ENCODE data around the gene LOXHD1.

LOXHD1 gene

GRCh38 chr18:46679846-46680598 lies 23.0 kb upstream of the LOXHD1 start:
- POLR2A ChIA-PET: no interaction called here
- peaks cover 0 to 2% (median 0%) of the 10 kb centered on the region in 5 experiments for H3K9me3 ChIP-seq (ENCODE audit: control extremely low read depth in 1 of 5, control insufficient read depth in 4 of 5, insufficient read depth in 2 of 5, low read depth in 1 of 5, low read length in 4 of 5)

DNA sequence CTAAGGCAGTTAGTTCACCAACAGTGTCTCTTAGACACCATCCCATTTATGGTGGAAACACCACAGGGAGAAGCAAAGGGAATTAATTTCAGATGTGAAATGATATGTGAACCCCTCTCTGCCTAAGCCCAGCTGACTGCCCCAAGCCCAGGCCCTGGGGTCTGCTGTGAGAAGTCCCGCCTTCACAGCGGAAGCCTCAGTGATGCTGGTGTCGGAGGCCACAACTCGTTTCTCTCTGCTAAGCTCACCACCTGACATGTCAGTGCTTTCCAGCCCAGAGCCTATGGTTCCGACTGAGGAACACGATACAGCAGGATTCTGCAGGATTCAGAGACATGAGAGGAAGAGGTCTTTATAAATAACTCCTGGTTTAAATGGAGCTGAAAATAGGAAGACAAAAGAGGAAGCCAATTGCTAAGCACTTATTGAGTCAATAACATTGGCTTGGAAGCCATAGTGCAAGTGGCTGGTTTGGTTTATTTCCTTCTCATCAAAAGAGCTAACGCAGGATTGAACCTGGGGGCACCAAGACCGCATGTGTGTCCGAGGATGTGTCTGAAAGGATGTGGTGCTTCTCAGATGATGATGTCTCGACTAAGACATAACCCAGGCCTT lies 21.9 kb upstream of the LOXHD1 start:
- ChIA-PET CTCF (interaction anchor here (1.1 to 1.4 kb wide), 2 partner anchors 20 to 22 kb away, joined by 3 read pairs; partner anchors contain the start of gene LOXHD1), POLR2A (no interaction called here)
- DNase-seq: peak in 2 of 3 donors; percentile 9 to 16
- peaks cover 0 to 4% (median 0%) of the 10 kb centered on the region in 5 experiments for H3K9me3 ChIP-seq (ENCODE audit: control extremely low read depth in 1 of 5, control insufficient read depth in 4 of 5, insufficient read depth in 2 of 5, low read depth in 1 of 5, low read length in 4 of 5)
- H3K4me1 ChIP-seq (ENCODE audit: control extremely low read depth in 1 of 4, control insufficient read depth in 4 of 4, insufficient read depth in 4 of 4, low read length in 3 of 4): no peaks in the 10 kb centered on the region
- no peak overlapping the region for H3K4me3 ChIP-seq (ENCODE audit: control insufficient read depth in 1 of 7, extremely low read depth in 1 of 7, insufficient read depth in 4 of 7, low read depth in 2 of 7, low read length in 6 of 7)
- no peaks in the 10 kb centered on the region for H3K36me3 ChIP-seq (ENCODE audit: control insufficient read depth in 4 of 4, insufficient read depth in 4 of 4, low read length in 3 of 4)
- WGBS (ENCODE audit: insufficient coverage): 56% methylated on average over 10 of the region's 10 CpGs
- peaks cover 0 to 32% (median 11%) of the 10 kb centered on the region in 5 experiments for H3K27me3 ChIP-seq (replicated peaks in 2 of 5; ENCODE audit: control insufficient read depth in 4 of 5, insufficient read depth in 5 of 5, low read length in 4 of 5)
- H3K27ac ChIP-seq (ENCODE audit: insufficient read depth in 1 of 2, low read depth in 1 of 2, low read length in 2 of 2, poor library complexity in 1 of 2, severe bottlenecking in 2 of 2): no peak overlapping the region

More at GRCh38 chr18:46679846-46680598, 23.0 kb upstream of the LOXHD1 start:
- CTCF ChIA-PET: no interaction called here
- Histone ChIP-seq H3K4me1 (ENCODE audit: control extremely low read depth in 1 of 4, control insufficient read depth in 4 of 4, insufficient read depth in 4 of 4, low read length in 3 of 4) (no peaks in the 10 kb centered on the region), H3K36me3 (ENCODE audit: control insufficient read depth in 4 of 4, insufficient read depth in 4 of 4, low read length in 3 of 4) (no peaks in the 10 kb centered on the region), H3K27ac (ENCODE audit: insufficient read depth in 1 of 2, low read depth in 1 of 2, low read length in 2 of 2, poor library complexity in 1 of 2, severe bottlenecking in 2 of 2) (no peak overlapping the region), H3K27me3 (replicated peaks in 2 of 5; ENCODE audit: control insufficient read depth in 4 of 5, insufficient read depth in 5 of 5, low read length in 4 of 5) (peaks cover 0 to 21% (median 4%) of the 10 kb centered on the region in 5 experiments), H3K4me3 (ENCODE audit: control insufficient read depth in 1 of 7, extremely low read depth in 1 of 7, insufficient read depth in 4 of 7, low read depth in 2 of 7, low read length in 6 of 7) (no peak overlapping the region)
- 97% methylated on average over 41 of the region's 52 CpGs for WGBS (ENCODE audit: insufficient coverage)
- DNase-seq: no peak

- Histone ChIP-seq H3K9me3 (ENCODE audit: control extremely low read depth in 1 of 5, control insufficient read depth in 4 of 5, insufficient read depth in 2 of 5, low read depth in 1 of 5, low read length in 4 of 5) (peaks cover 0 to 4% (median 0%) of the 10 kb centered on the region in 5 experiments), H3K36me3 (ENCODE audit: control insufficient read depth in 4 of 4, insufficient read depth in 4 of 4, low read length in 3 of 4) (no peaks in the 10 kb centered on the region), H3K4me1 (ENCODE audit: control extremely low read depth in 1 of 4, control insufficient read depth in 4 of 4, insufficient read depth in 4 of 4, low read length in 3 of 4) (no peaks in the 10 kb centered on the region), H3K4me3 (ENCODE audit: control insufficient read depth in 1 of 7, extremely low read depth in 1 of 7, insufficient read depth in 4 of 7, low read depth in 2 of 7, low read length in 6 of 7) (no peak overlapping the region), H3K27me3 (replicated peaks in 2 of 5; ENCODE audit: control insufficient read depth in 4 of 5, insufficient read depth in 5 of 5, low read length in 4 of 5) (peaks cover 0 to 39% (median 11%) of the 10 kb centered on the region in 5 experiments), H3K27ac (ENCODE audit: insufficient read depth in 1 of 2, low read depth in 1 of 2, low read length in 2 of 2, poor library complexity in 1 of 2, severe bottlenecking in 2 of 2) (no peak overlapping the region)
- ChIA-PET POLR2A (no interaction called here), CTCF (interaction anchor here (1.4 kb wide), 1 partner anchor 21 kb away, joined by 3 read pairs; the partner anchor contains the start of gene LOXHD1)
- DNase-seq: no peak
- 100% methylated on average over 1 of the region's 3 CpGs for WGBS (ENCODE audit: insufficient coverage)
Measured at GRCh38 chr18:46678041-46678440, 21.0 kb upstream of the LOXHD1 start.

DNA sequence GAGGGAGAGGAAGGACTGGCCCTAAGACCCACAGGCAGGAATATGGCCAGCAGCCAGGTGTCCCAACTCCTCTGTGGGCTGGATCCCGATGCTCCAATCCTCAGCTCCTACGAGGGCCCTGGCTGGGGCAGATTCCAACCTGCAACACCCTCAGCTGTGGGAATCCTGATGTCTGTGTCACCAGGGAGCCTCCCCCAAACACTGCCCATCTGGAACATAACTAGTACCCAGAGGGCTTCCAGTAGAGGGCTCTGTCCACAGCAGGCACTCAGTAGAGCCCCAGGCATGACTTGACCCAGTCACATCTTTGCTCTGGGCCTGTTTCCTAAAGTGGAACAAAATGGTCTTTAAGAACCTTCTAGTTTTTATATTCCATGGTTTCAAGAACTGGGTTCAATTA lies 20.6 kb upstream of the LOXHD1 start:
- ChIA-PET POLR2A (interaction anchor here (0.6 kb wide), 1 partner anchor 419 kb away, joined by 5 read pairs; no protein-coding TSS in a partner anchor), CTCF (interaction anchor here (1.4 kb wide), 1 partner anchor 21 kb away, joined by 3 read pairs; the partner anchor contains the start of gene LOXHD1)
- WGBS (ENCODE audit: insufficient coverage): 92% methylated on average over 2 of the region's 2 CpGs
- no peak overlapping the region for H3K27ac ChIP-seq (ENCODE audit: insufficient read depth in 1 of 2, low read depth in 1 of 2, low read length in 2 of 2, poor library complexity in 1 of 2, severe bottlenecking in 2 of 2)
- H3K4me1 ChIP-seq (ENCODE audit: control extremely low read depth in 1 of 4, control insufficient read depth in 4 of 4, insufficient read depth in 4 of 4, low read length in 3 of 4): peaks cover 0 to under 1% (median under 1%) of the 10 kb centered on the region in 4 experiments
- peaks cover 0 to 4% (median 0%) of the 10 kb centered on the region in 5 experiments for H3K9me3 ChIP-seq (ENCODE audit: control extremely low read depth in 1 of 5, control insufficient read depth in 4 of 5, insufficient read depth in 2 of 5, low read depth in 1 of 5, low read length in 4 of 5)
- no peak overlapping the region for H3K4me3 ChIP-seq (ENCODE audit: control insufficient read depth in 1 of 7, extremely low read depth in 1 of 7, insufficient read depth in 4 of 7, low read depth in 2 of 7, low read length in 6 of 7)
- peak in 1 of 3 donors; percentile 5 for DNase-seq
- no peaks in the 10 kb centered on the region for H3K36me3 ChIP-seq (ENCODE audit: control insufficient read depth in 4 of 4, insufficient read depth in 4 of 4, low read length in 3 of 4)
- peaks cover 0 to 39% (median 11%) of the 10 kb centered on the region in 5 experiments for H3K27me3 ChIP-seq (replicated peaks in 2 of 5; ENCODE audit: control insufficient read depth in 4 of 5, insufficient read depth in 5 of 5, low read length in 4 of 5)

GRCh38 chr18:46676182-46676835 lies 19.3 kb upstream of the LOXHD1 start:
- WGBS (ENCODE audit: insufficient coverage): 88% methylated on average over 15 of the region's 15 CpGs
- Histone ChIP-seq H3K4me1 (ENCODE audit: control extremely low read depth in 1 of 4, control insufficient read depth in 4 of 4, insufficient read depth in 4 of 4, low read length in 3 of 4) (peaks cover 0 to 3% (median under 1%) of the 10 kb centered on the region in 4 experiments), H3K9me3 (ENCODE audit: control extremely low read depth in 1 of 5, control insufficient read depth in 4 of 5, insufficient read depth in 2 of 5, low read depth in 1 of 5, low read length in 4 of 5) (peaks cover 0 to 4% (median 0%) of the 10 kb centered on the region in 5 experiments), H3K4me3 (ENCODE audit: control insufficient read depth in 1 of 7, extremely low read depth in 1 of 7, insufficient read depth in 4 of 7, low read depth in 2 of 7, low read length in 6 of 7) (no peak overlapping the region), H3K27ac (ENCODE audit: insufficient read depth in 1 of 2, low read depth in 1 of 2, low read length in 2 of 2, poor library complexity in 1 of 2, severe bottlenecking in 2 of 2) (no peak overlapping the region), H3K36me3 (ENCODE audit: control insufficient read depth in 4 of 4, insufficient read depth in 4 of 4, low read length in 3 of 4) (no peaks in the 10 kb centered on the region), H3K27me3 (replicated peaks in 2 of 5; ENCODE audit: control insufficient read depth in 4 of 5, insufficient read depth in 5 of 5, low read length in 4 of 5) (peaks cover 0 to 41% (median 16%) of the 10 kb centered on the region in 5 experiments)
- CTCF ChIA-PET: interaction anchor here (0.7 kb wide), 1 partner anchor 18 kb away, joined by 3 read pairs; no protein-coding TSS in a partner anchor
- DNase-seq: no peak
- POLR2A ChIA-PET: no interaction called here

DNA sequence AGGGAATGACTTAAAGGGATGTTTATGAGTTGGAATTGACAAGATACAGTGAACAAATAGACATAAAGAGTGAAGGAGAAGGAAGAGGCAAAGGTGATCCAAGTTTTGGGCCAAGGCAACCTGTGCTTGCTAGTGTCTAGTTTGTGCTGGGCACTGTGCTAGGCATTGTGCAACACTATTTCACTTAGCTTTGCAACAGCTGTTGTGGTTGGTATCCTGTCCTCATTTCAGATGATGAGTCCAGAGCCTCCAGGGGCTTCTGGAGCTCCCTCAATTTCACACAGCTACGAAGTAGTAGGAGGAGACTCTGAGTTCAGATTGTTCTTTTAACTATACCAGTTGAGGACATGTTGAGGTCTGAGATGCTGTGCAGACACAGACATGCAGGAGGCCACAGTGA lies 18.1 kb upstream of the LOXHD1 start:
- Histone ChIP-seq H3K27ac (ENCODE audit: insufficient read depth in 1 of 2, low read depth in 1 of 2, low read length in 2 of 2, poor library complexity in 1 of 2, severe bottlenecking in 2 of 2) (no peak overlapping the region), H3K4me1 (ENCODE audit: control extremely low read depth in 1 of 4, control insufficient read depth in 4 of 4, insufficient read depth in 4 of 4, low read length in 3 of 4) (peaks cover 0 to 3% (median under 1%) of the 10 kb centered on the region in 4 experiments), H3K4me3 (ENCODE audit: control insufficient read depth in 1 of 7, extremely low read depth in 1 of 7, insufficient read depth in 4 of 7, low read depth in 2 of 7, low read length in 6 of 7) (no peak overlapping the region), H3K9me3 (ENCODE audit: control extremely low read depth in 1 of 5, control insufficient read depth in 4 of 5, insufficient read depth in 2 of 5, low read depth in 1 of 5, low read length in 4 of 5) (peaks cover 0 to 4% (median 0%) of the 10 kb centered on the region in 5 experiments), H3K36me3 (ENCODE audit: control insufficient read depth in 4 of 4, insufficient read depth in 4 of 4, low read length in 3 of 4) (no peaks in the 10 kb centered on the region), H3K27me3 (replicated peaks in 2 of 5; ENCODE audit: control insufficient read depth in 4 of 5, insufficient read depth in 5 of 5, low read length in 4 of 5) (peaks cover 0 to 53% (median 16%) of the 10 kb centered on the region in 5 experiments)
- DNase-seq: no peak
- CTCF ChIA-PET: interaction anchor here (0.8 kb wide), 1 partner anchor 529 kb away, joined by 3 read pairs; no protein-coding TSS in a partner anchor
- POLR2A ChIA-PET: no interaction called here
- WGBS (ENCODE audit: insufficient coverage): 100% methylated on average over 1 of the region's 1 CpG
